ENCODE results near the gene BIN2.

Gene BIN2

DNA sequence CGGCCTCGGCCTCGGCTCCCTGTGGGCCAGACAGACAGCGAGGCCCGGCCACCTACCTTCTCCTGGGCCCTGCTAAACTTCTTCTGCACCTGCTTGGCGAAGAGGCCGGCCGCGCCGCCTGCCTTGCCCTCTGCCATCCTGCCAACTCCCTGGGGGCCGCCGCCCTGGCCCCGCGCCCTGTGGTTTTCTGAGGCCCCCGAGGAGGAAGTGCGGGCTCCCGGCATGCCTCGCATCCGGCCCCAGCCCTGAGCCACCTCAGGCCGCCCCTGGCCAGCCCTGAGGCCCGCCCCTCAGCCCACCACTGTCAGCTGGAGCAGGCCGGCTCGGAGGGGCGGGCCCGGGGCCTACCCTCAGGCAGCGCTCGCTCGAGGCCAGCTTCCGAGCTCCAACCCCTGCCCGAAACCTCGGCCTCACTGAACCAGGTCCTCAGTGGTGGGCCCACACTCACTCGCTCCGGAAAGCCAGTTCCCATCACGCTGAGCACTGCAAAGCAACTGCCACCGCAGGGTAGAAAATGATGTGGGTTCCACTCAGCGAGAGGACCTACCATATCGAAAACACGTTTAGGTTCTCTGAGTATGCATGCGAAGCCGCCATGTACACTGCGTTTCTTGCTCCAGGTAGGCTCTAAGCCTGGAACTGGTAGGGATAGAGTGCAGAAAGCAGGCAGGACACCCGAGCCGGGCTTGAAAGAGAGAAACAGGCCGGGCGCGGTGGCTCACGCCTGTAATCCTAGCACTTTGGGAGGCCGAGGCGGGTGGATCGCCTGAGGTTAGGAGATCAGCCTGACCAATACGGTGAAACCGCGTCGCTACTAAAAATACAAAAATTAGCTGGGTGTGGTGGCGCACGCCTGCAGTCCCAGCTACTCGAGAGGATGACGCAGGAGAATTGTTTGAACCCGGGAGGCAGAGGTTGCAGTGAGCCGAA, at the start of gene BIN2:
Gene BIN2, minus strand, starts transcription at position 209 of the 930 bp plus-strand sequence. Its CDS starts 72 bp downstream, at position 137.
- Histone ChIP-seq H3K4me1 (ENCODE audit: insufficient read depth, low read length) (peaks cover 17% of the 10 kb centered on the region), H3K4me3 (ENCODE audit: low read length) (no peak within 1 kb of the TSS), H3K9me3 (ENCODE audit: low read length) (no peaks in the 10 kb centered on the region), H3K27me3 (ENCODE audit: insufficient read depth, low read length) (no peaks in the 10 kb centered on the region), H3K36me3 (ENCODE audit: insufficient read depth, low read length) (no peaks in the 10 kb centered on the region), H2AFZ (ENCODE audit: low read depth, low read length) (no peak within 1 kb of the TSS)

DNA sequence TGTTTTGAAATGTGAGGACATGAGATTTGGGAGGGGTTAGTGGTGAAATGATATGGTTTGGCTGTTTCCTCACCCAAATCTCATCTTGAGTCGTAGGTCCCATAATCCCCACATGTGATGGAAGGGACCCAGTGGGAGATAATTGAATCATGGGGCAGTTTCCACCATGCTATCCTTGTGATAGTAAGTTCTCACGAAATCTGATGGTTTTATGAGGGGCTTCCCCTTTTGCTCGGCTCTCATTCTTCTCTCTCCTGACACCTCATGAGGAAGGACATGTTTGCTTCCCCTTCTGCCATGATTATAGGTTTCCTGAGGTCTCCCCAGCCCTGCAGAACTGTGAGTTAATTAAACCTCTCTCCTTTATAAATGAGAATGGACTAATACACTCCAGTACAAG, 49.2 kb upstream of the BIN2 start:
- Histone ChIP-seq H3K4me3 (ENCODE audit: low read length) (no peak overlapping the region), H3K36me3 (ENCODE audit: insufficient read depth, low read length) (no peaks in the 10 kb centered on the region), H3K27me3 (ENCODE audit: insufficient read depth, low read length) (no peaks in the 10 kb centered on the region), H2AFZ (ENCODE audit: low read depth, low read length) (no peak overlapping the region), H3K4me1 (ENCODE audit: insufficient read depth, low read length) (peaks cover 8% of the 10 kb centered on the region), H3K9me3 (ENCODE audit: low read length) (no peaks in the 10 kb centered on the region)

DNA sequence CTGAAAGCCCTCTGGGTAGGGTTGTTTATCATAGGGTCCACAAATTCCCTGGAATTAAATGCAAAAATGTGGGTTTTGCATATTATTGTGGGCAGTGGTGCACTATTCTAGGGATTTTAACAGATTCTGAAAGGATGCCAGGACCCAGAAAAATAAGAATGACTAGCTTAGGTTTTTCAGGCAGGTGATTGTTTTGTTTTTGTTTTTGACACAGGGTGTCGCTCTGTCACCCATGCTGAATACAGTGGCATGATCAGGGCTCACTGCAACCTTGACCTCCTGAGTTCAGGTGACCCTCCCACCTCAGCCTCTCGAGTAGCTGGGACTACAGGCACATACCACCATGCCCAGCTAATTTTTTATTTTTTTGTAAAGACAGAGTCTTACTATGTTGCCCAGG, 48.0 kb upstream of the BIN2 start:
- no peaks in the 10 kb centered on the region for H3K9me3 ChIP-seq (ENCODE audit: low read length)
- no peaks in the 10 kb centered on the region for H3K27me3 ChIP-seq (ENCODE audit: insufficient read depth, low read length)
- H2AFZ ChIP-seq (ENCODE audit: low read depth, low read length), result no peak overlapping the region
- no peak overlapping the region for H3K4me3 ChIP-seq (ENCODE audit: low read length)
- peaks cover 8% of the 10 kb centered on the region for H3K4me1 ChIP-seq (ENCODE audit: insufficient read depth, low read length)
- no peaks in the 10 kb centered on the region for H3K36me3 ChIP-seq (ENCODE audit: insufficient read depth, low read length)

DNA sequence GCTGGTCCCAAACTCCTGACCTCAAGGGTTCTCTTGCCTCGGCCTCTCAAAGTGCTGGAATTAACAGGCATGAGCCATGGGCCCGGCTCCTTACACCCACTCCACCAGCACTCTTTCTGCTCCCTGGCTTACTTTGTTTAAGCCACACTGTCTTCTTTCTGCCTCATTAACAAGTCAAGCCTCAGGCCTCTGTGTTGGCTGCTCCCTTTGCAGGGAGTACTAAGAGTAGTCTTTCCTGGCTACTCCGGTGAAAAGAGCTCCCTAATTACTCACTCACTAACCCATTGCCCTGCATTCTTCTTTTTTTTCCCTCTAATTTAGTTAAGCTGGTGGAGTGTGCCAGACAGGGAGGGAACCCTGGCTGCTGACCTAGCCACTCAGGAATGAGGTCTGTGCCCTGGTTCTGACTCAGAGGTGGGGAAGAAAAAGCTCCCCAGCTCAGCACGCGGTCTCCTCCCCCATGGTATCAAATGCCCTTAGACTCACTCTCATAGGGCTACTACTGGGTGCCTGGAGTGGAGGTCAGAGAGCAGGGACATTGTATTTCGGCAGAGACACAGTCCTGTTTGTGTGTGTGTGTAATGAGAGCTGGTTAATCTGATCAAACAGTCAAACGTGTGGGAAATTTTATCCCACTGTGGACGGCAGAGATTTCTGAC, 47.5 kb upstream of the BIN2 start:
- Histone ChIP-seq H3K9me3 (ENCODE audit: low read length) (no peaks in the 10 kb centered on the region), H3K4me3 (ENCODE audit: low read length) (no peak overlapping the region), H3K4me1 (ENCODE audit: insufficient read depth, low read length) (peaks cover 8% of the 10 kb centered on the region), H2AFZ (ENCODE audit: low read depth, low read length) (no peak overlapping the region), H3K27me3 (ENCODE audit: insufficient read depth, low read length) (no peaks in the 10 kb centered on the region), H3K36me3 (ENCODE audit: insufficient read depth, low read length) (no peaks in the 10 kb centered on the region)

DNA sequence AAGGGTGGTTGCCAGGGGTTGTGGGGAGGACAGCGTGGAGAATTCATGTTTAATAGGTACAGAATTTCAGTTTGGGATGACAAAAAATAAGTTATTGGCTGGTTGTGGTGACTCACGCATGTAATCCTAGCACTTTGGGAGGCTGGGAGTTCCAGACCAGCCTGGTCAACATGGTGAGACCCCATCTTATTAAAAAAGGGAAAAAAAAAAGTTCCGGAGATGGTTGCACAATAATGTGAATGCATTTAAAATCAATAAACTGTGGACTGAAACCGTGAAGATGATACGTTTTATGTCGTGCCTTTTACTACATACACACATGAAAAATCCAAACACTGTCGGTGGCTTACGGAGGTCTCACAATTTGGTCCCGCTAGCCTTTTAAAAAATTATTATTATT, 46.7 kb upstream of the BIN2 start:
- Histone ChIP-seq H3K27me3 (ENCODE audit: insufficient read depth, low read length) (no peaks in the 10 kb centered on the region), H3K36me3 (ENCODE audit: insufficient read depth, low read length) (no peaks in the 10 kb centered on the region), H3K4me3 (ENCODE audit: low read length) (no peak overlapping the region), H3K9me3 (ENCODE audit: low read length) (no peaks in the 10 kb centered on the region), H2AFZ (ENCODE audit: low read depth, low read length) (no peak overlapping the region), H3K4me1 (ENCODE audit: insufficient read depth, low read length) (peaks cover 8% of the 10 kb centered on the region)

DNA sequence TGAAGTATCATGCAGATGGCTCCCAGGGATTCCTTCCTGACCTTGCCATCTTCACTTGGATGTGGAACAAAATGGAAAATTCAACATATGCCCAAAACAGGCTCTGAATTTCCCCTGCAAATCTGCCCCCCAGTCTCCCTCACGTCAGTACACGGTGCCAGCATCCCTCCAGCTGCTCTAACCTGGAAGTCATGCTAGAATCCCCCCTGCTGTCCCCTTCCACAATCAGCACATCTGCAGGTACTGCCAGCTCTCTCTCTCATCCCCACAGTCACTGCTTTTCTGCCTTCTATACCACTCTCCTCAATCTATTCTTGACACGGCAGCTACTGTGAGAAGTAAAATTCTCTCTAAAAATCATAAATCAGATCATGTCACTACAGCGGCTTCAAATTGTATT, 45.6 kb upstream of the BIN2 start:
- H3K36me3 ChIP-seq (ENCODE audit: insufficient read depth, low read length), result no peaks in the 10 kb centered on the region
- H3K4me1 ChIP-seq (ENCODE audit: insufficient read depth, low read length), result peaks cover 8% of the 10 kb centered on the region
- H2AFZ ChIP-seq (ENCODE audit: low read depth, low read length), result no peak overlapping the region
- no peaks in the 10 kb centered on the region for H3K27me3 ChIP-seq (ENCODE audit: insufficient read depth, low read length)
- H3K9me3 ChIP-seq (ENCODE audit: low read length), result no peaks in the 10 kb centered on the region
- H3K4me3 ChIP-seq (ENCODE audit: low read length), result no peak overlapping the region

DNA sequence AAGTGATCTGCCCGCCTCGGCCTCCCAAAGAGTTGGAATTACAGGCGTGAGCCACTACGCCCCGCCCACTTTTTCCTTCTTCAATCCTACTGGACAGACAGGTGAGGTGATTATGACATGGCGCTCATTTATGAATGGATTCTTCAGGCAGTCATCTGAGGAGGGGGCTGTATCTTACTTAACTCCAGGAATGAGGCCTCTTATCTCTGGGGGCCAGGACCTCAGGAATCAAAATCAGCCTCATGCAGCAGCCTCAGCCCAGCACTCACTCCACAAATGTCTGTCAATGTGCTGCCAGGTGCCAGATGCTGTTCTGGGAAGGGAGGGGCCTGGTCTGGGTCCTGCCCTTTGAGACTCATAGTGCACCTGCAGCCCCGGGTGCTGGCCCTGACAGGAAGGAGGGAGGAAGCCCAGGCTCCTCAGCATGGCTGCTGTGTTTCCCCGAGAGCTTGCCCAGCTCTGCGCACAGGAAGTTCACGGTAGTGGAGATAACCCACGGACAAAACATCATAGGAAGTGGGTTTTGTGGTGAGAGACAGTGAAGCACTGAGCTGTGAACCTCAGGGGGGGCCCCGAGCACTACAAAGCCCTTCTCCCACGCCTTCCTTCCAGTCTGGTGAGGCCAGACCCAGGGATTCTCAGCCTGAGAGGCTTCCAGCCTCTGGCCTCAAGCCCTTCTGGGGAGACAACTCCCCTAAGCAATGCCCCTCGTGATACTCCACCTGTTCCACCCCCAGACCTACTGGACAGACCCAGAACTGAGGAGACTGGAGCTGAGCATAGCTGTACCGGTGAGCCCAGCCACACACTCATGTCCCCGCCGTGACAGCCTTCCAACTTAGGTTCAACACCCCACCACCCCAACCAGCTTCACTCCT, 44.9 kb upstream of the BIN2 start:
- H3K4me1 ChIP-seq (ENCODE audit: insufficient read depth, low read length), result peaks cover 8% of the 10 kb centered on the region
- no peaks in the 10 kb centered on the region for H3K9me3 ChIP-seq (ENCODE audit: low read length)
- H2AFZ ChIP-seq (ENCODE audit: low read depth, low read length), result no peak overlapping the region
- H3K4me3 ChIP-seq (ENCODE audit: low read length), result no peak overlapping the region
- H3K27me3 ChIP-seq (ENCODE audit: insufficient read depth, low read length), result peaks cover 3% of the 10 kb centered on the region
- H3K36me3 ChIP-seq (ENCODE audit: insufficient read depth, low read length), result no peaks in the 10 kb centered on the region

DNA sequence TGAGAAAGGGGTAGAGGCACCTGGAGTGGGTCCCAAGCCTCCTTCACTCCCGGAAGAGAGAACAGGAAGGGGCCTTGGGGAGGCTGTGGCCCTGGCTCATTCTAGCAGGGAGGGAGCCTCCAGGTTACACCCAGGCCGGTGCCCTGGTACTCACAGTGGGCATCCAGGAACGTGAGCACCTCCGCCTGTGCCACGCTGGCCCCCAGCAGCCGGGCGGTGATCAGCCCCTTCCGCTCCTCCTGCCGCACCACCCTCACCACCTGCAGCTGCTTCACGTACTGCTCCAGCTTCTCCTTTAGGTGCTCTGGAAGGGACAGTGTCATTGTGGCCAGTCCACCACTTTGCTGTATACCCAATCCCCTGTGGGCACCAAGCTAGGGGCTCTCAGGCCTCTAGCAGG, 41.3 kb upstream of the BIN2 start:
- H3K36me3 ChIP-seq (ENCODE audit: insufficient read depth, low read length), result no peaks in the 10 kb centered on the region
- H3K9me3 ChIP-seq (ENCODE audit: low read length), result no peaks in the 10 kb centered on the region
- H3K4me3 ChIP-seq (ENCODE audit: low read length), result no peak overlapping the region
- H3K27me3 ChIP-seq (ENCODE audit: insufficient read depth, low read length), result peaks cover 8% of the 10 kb centered on the region
- no peaks in the 10 kb centered on the region for H3K4me1 ChIP-seq (ENCODE audit: insufficient read depth, low read length)
- H2AFZ ChIP-seq (ENCODE audit: low read depth, low read length), result no peak overlapping the region

DNA sequence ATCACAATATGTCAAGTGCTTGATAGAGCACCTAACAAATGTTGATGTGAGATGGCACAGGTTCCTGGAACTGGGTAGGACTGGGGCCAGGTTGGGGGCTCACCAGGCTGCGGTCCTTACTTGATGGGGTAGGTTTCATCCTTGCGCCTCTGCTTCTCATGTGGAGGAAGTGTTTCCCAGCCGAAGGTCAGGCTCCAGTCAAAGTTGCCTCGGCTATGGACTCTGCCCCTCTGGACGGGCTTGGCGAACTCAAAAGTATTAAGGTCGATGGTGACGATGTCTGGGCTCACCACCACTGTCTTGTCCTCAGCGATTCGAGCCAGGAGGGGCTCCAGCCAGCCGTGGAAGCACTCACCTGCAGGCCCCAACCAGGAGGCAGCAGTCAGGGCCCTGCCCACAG, 40.0 kb upstream of the BIN2 start:
- H3K9me3 ChIP-seq (ENCODE audit: low read length), result no peaks in the 10 kb centered on the region
- H3K36me3 ChIP-seq (ENCODE audit: insufficient read depth, low read length), result no peaks in the 10 kb centered on the region
- H3K4me3 ChIP-seq (ENCODE audit: low read length), result no peak overlapping the region
- H2AFZ ChIP-seq (ENCODE audit: low read depth, low read length), result no peak overlapping the region
- H3K4me1 ChIP-seq (ENCODE audit: insufficient read depth, low read length), result no peaks in the 10 kb centered on the region
- peaks cover 8% of the 10 kb centered on the region for H3K27me3 ChIP-seq (ENCODE audit: insufficient read depth, low read length)

DNA sequence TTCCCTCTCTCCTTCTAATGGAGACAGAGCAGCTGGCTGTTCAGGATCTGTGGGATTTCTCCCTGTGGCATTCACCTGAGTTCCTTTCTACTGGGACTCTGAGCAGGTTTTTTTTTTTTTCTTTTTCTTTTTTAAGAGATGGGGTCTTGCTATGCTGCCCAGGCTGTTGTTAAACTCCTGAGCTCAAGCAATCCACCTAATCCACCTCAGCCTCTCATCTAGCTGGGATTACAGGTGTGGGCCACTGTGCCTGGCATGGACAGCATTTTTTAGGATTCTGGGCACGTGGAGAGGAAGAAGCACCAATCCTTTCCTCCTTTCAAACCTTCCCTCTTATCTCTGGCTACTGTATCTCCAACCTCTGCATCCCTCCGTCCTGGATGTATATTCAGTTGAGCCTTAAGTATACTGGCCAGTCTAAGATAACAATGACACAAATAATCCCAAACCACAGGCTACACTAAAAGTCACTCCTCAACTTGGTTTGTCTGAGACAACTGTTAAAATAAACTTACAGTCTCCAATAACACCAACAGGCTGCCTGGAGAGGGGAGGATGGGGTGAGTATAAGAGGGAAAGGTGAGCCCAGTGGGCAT, 38.9 kb upstream of the BIN2 start:
- Histone ChIP-seq H3K4me3 (ENCODE audit: low read length) (no peak overlapping the region), H3K27me3 (ENCODE audit: insufficient read depth, low read length) (peaks cover 8% of the 10 kb centered on the region), H2AFZ (ENCODE audit: low read depth, low read length) (no peak overlapping the region), H3K4me1 (ENCODE audit: insufficient read depth, low read length) (no peaks in the 10 kb centered on the region), H3K36me3 (ENCODE audit: insufficient read depth, low read length) (no peaks in the 10 kb centered on the region), H3K9me3 (ENCODE audit: low read length) (no peaks in the 10 kb centered on the region)

DNA sequence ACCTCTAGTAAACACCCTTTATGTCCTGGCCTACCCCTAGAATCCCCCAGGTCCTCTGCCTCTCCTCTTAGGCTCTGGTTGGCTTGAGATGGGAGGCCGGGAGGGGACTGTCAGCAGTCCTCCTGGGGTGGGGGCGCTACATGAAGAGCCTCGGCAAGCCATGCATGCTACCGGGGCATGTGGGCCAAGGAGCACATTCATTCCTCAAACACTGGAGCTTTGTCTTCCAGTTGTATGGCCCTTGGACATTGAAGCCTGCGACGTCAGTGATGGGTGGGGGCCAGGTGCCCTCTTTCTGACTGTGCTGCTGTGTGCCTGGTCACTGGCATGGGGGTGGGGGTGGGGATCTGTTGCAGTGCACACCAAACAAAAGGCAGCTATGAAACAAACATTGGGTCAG, 38.3 kb upstream of the BIN2 start:
- Histone ChIP-seq H3K27me3 (ENCODE audit: insufficient read depth, low read length) (peaks cover 8% of the 10 kb centered on the region), H3K4me3 (ENCODE audit: low read length) (no peak overlapping the region), H3K4me1 (ENCODE audit: insufficient read depth, low read length) (no peaks in the 10 kb centered on the region), H3K36me3 (ENCODE audit: insufficient read depth, low read length) (no peaks in the 10 kb centered on the region), H2AFZ (ENCODE audit: low read depth, low read length) (no peak overlapping the region), H3K9me3 (ENCODE audit: low read length) (no peaks in the 10 kb centered on the region)

DNA sequence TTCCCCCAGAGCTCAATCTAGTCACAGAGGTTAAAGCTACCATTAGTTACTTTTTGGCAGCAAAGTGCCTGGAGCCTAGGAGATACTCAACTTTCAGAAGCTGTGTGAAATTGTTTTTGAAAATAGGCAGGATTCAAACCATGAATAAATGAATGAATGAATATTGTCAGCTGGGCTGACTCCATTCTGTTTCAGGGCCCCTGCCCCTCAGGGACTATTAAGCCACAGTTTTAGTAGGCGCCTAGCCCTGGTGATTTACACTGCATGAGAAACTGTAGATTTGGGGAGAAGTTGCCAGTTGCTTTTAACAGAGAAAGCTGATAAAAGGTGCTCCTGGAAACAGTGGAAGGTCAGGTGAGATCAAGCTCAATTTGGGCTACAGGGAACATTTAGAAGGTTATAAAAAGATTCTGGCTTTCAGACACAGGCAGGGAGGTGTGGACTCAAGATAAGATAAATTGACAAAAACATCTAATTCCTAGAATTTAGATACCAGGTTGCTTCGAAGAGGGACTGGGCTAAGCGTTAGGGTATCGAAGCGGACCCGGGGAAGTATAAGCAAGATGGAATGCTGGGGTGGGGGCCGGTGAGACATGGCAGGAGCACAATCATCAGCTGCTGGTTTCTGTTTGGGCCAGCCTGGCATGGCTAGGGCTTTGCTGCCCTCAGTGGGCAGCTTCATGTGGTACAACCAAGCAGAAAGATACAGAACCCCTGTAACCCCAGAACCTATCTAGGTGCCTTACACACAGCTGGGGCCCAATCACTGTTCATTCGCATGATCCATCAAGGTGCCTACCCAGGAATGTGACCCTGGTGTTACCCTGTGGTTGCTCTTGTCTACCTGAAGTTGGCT, 37.4 kb upstream of the BIN2 start:
- Histone ChIP-seq H3K9me3 (ENCODE audit: low read length) (no peaks in the 10 kb centered on the region), H3K4me1 (ENCODE audit: insufficient read depth, low read length) (no peaks in the 10 kb centered on the region), H3K27me3 (ENCODE audit: insufficient read depth, low read length) (peaks cover 8% of the 10 kb centered on the region), H3K36me3 (ENCODE audit: insufficient read depth, low read length) (no peaks in the 10 kb centered on the region), H3K4me3 (ENCODE audit: low read length) (no peak overlapping the region), H2AFZ (ENCODE audit: low read depth, low read length) (no peak overlapping the region)
